B cell (primary cell): ENCODE data around the gene HOXC6. TPM values are rescaled to one million over a fixed set of nuclear protein-coding genes. Genes with fewer than 3 reads are reported as not detected.

Experiments
- ATAC-seq: fragments of 200-7000 bp; cut with Tn5 transposase; one replicate; pipeline ENCODE4 v1.10.0; 2021; ENCODE audit warnings: low read depth, mild to moderate bottlenecking, moderate number of reproducible peaks, moderate library complexity
- CTCF ChIA-PET: fragments of 350-600 bp; sonication (Branson Sonifier 250); formaldehyde crosslinking; loops from one replicate; lab custom pipeline; 2021; ENCODE audit warnings: antibody characterized with exemption, inconsistent platforms; lab: Charles Lee
- POLR2A ChIA-PET: fragments of 350-600 bp; sonication (Branson Sonifier 250); formaldehyde crosslinking; loops from one replicate; lab custom pipeline; 2021; ENCODE audit warnings: antibody characterized with exemption; lab: Charles Lee
- DNase-seq: peaks from one replicate; pipeline ENCODE4 v3.0.0; 2013
- H2AFZ ChIP-seq: 2 replicates; pipeline ENCODE4 v1.6.1; 2012; ENCODE audit warnings: mild to moderate bottlenecking, low read depth, low read length; ENCODE audit not compliant: insufficient read depth, poor library complexity, severe bottlenecking
- H3K27ac ChIP-seq, 2 donors: 1 replicate in 1 of 2; 2 replicates in 1 of 2; pipeline ENCODE4 v1.5.1; 2012 to 2013; ENCODE audit warnings: low read length in 2 of 2, mild to moderate bottlenecking in 2 of 2, moderate library complexity in 1 of 2
- H3K27me3 ChIP-seq, 4 experiments: fragments of 200-600 bp in 1 of 4; sonication (generic) in 1 of 4; replicated peaks in 1 of 4; 1 replicate in 2 of 4; 2 replicates in 2 of 4; pipeline versions ENCODE4 v1.6.1 to v1.7.0; 2013 to 2016; ENCODE audit warnings: low read length in 3 of 4, mild to moderate bottlenecking in 2 of 4, mixed read lengths in 1 of 4, moderate library complexity in 1 of 4; ENCODE audit not compliant: insufficient read depth in 4 of 4, control insufficient read depth in 3 of 4; ENCODE audit errors: control extremely low read depth in 1 of 4
- H3K36me3 ChIP-seq, 2 experiments: replicated peaks in 1 of 2; 1 replicate in 1 of 2; 2 replicates in 1 of 2; pipeline versions ENCODE4 v1.6.1 to v1.7.1; 2013; ENCODE audit warnings: low read length in 1 of 2; ENCODE audit not compliant: insufficient read depth in 2 of 2, control insufficient read depth in 1 of 2; ENCODE audit errors: control extremely low read depth in 1 of 2, extremely low read depth in 1 of 2
- H3K4me1 ChIP-seq, 2 donors: fragments of 200-600 bp in 1 of 2; sonication (generic) in 1 of 2; 1 replicate in 1 of 2; 2 replicates in 1 of 2; pipeline versions ENCODE4 v1.5.1 to v1.6.1; 2013 to 2017; ENCODE audit warnings: low read length in 2 of 2; ENCODE audit not compliant: control insufficient read depth in 2 of 2, insufficient read depth in 2 of 2
- H3K4me2 ChIP-seq: replicated peaks from 2 replicates; pipeline ENCODE3; 2012; ENCODE audit warnings: mild to moderate bottlenecking, low read depth, low read length; ENCODE audit not compliant: poor library complexity, severe bottlenecking
- H3K4me3 ChIP-seq, 5 experiments: fragments of 200-600 bp in 1 of 5; sonication (generic) in 1 of 5; 1 replicate in 3 of 5; 2 replicates in 2 of 5; pipeline versions ENCODE4 v1.5.1 to v1.7.0; 2011 to 2016; ENCODE audit warnings: low read length in 4 of 5, mild to moderate bottlenecking in 4 of 5, low read depth in 2 of 5, control low read depth in 1 of 5, moderate library complexity in 1 of 5; ENCODE audit not compliant: insufficient read depth in 1 of 5; ENCODE audit errors: control extremely low read depth in 1 of 5, extremely low read depth in 1 of 5
- H3K79me2 ChIP-seq: fragments of 200-600 bp; sonication (generic); one replicate; pipeline ENCODE4 v1.6.0; 2016; ENCODE audit warnings: low read length; ENCODE audit not compliant: control insufficient read depth, insufficient read depth
- H3K9ac ChIP-seq: fragments of 200-600 bp; sonication (generic); 2 replicates; pipeline ENCODE4 v1.6.1; 2017; ENCODE audit warnings: mild to moderate bottlenecking, low read length, moderate library complexity
- H3K9me3 ChIP-seq, 3 donors: one replicate each; pipeline versions ENCODE4 v1.6.1 to v1.7.1; 2013; ENCODE audit warnings: low read length in 2 of 3; ENCODE audit not compliant: control insufficient read depth in 2 of 3, insufficient read depth in 1 of 3; ENCODE audit errors: control extremely low read depth in 1 of 3
- H4K20me1 ChIP-seq: 2 replicates; pipeline ENCODE4 v1.6.0; 2012; ENCODE audit warnings: mild to moderate bottlenecking, low read length; ENCODE audit not compliant: insufficient read depth, control insufficient read depth, poor library complexity, severe bottlenecking
- H3K27ac Mint-ChIP-seq: one replicate; pipeline ENCODE4 v1.8.0; 2021; ENCODE audit warnings: mixed read lengths
- H3K27me3 Mint-ChIP-seq: one replicate; pipeline ENCODE4 v1.8.0; 2021; ENCODE audit warnings: mixed read lengths
- H3K4me1 Mint-ChIP-seq: one replicate; pipeline ENCODE4 v1.8.0; 2021; ENCODE audit warnings: mixed read lengths
- H3K4me3 Mint-ChIP-seq: one replicate; pipeline ENCODE4 v1.8.0; 2021; ENCODE audit warnings: mixed read lengths
- H3K9me3 Mint-ChIP-seq: one replicate; pipeline ENCODE4 v1.8.0; 2022; ENCODE audit warnings: mixed read lengths; ENCODE audit not compliant: insufficient read depth
- CTCF ChIP-seq: fragments of 200-600 bp; IDR thresholded peaks from one replicate; pipeline ENCODE4 v1.8.0; 2022; ENCODE audit warnings: antibody characterized with exemption, mild to moderate bottlenecking
- EZH2 ChIP-seq: IDR thresholded peaks from 2 replicates; pipeline ENCODE4 v1.6.1; 2012; ENCODE audit warnings: borderline replicate concordance, low read depth, mild to moderate bottlenecking, moderate library complexity, low read length; ENCODE audit not compliant: insufficient read depth, poor library complexity, severe bottlenecking
- WGBS: methylation state at CpG from one replicate; pipeline ENCODE4 v1.1.5; 2013; ENCODE audit warnings: missing lambda C conversion rate; ENCODE audit not compliant: insufficient coverage; 5-methylcytosine and 5-hydroxymethylcytosine counted together
- intact Hi-C: fragments of 100-400 bp; cut with micrococcal nuclease; formaldehyde crosslinking; loops from one replicate; pipeline ENCODE4 v1.10.0; 2022
- polyA plus RNA-seq: library from polyadenylated mRNA; depleted of rRNA; stranded (reverse); fragments of >200 nt; gene quantifications from 2 replicates; pipeline ENCODE4 v1.2.3, GENCODE V29; 2012
- total RNA-seq, 2 donors: library from RNA; stranded (reverse); fragments of 120-200 nt in 1 of 2; gene quantifications; 1 replicate in 1 of 2; 2 replicates in 1 of 2; pipeline versions ENCODE4 v1.2.3 to v1.2.4, GENCODE V29; 2013 to 2022

HOXC6 gene
- total and polyA plus RNA-seq, 2 donors (not counting 1 experiment from before 2014, with no cell fraction given), result not detected

- Mint-ChIP-seq H3K27ac (no peak overlapping the region), H3K27me3 (peaks cover 71% of the 10 kb centered on the region), H3K4me1 (peaks cover 30% of the 10 kb centered on the region), H3K4me3 (peak overlapping the region; percentile 30), H3K9me3 (no peaks in the 10 kb centered on the region)
- no peaks in the 10 kb centered on the region for H3K36me3 ChIP-seq
- no peaks in the 10 kb centered on the region for H4K20me1 ChIP-seq
- H3K4me3 ChIP-seq, result no peak overlapping the region
- no peak overlapping the region for H3K27ac ChIP-seq
- ChIA-PET CTCF (interaction anchor here (0.7 to 6.7 kb wide), 4 partner anchors 179 to 388 kb away, joined by 3 to 106 read pairs (median 6); partner anchors contain the start of gene SMUG1), POLR2A (interaction anchor here (0.6 kb wide), 1 partner anchor 205 kb away, joined by 8 read pairs; no protein-coding TSS in a partner anchor)
- peaks cover 0 to 36% (median 6%) of the 10 kb centered on the region in 3 donors for H3K9me3 ChIP-seq
- no peak for DNase-seq
- intact Hi-C loops, result loop anchor here (5.0 kb wide), 2 partner anchors 34 to 59 kb away; partner anchors contain the start of gene HOXC12
- H3K27me3 ChIP-seq, result peaks cover 0 to 92% (median 83%) of the 10 kb centered on the region in 4 experiments
- no peak for ATAC-seq
- no peak overlapping the region for H3K9ac ChIP-seq
- TF ChIP-seq EZH2 (no peak), CTCF (no peak)
- 11% methylated on average over 9 of the region's 17 CpGs for WGBS
- H3K79me2 ChIP-seq, result no peaks in the 10 kb centered on the region
- peaks cover 28 to 59% of the 10 kb centered on the region in 2 donors for H3K4me1 ChIP-seq
- H3K4me2 ChIP-seq, result no peak overlapping the region
- H2AFZ ChIP-seq, result no peak overlapping the region
Observed at GRCh38 chr12:54010972-54011664, 17.1 kb upstream of the HOXC6 start.
